ENCODE measurements around the gene LAMA3.

DNA sequence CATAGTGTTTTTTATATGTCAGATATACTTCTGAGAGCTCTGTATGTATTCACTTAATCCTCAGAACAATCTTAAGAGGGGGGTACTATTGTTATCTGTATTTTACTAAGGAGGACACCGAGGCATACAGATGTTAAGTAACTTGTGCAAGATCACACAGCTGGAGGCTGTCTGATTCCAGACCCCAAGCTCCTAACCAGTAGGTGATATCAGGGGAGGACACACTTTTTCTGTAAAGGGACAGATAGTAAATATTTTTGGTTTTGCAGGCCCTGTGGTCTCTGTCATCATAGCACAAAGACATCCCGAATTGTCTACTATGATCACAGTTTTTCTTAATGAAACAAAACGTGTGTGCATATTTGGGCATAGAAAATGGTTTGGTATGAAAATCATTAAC, 143.7 kb downstream of the LAMA3 start:
- TF ChIP-seq POLR2A (IDR thresholded peaks at IDR 0.05) = no peak
- TF ChIP-seq, protein P1, sequence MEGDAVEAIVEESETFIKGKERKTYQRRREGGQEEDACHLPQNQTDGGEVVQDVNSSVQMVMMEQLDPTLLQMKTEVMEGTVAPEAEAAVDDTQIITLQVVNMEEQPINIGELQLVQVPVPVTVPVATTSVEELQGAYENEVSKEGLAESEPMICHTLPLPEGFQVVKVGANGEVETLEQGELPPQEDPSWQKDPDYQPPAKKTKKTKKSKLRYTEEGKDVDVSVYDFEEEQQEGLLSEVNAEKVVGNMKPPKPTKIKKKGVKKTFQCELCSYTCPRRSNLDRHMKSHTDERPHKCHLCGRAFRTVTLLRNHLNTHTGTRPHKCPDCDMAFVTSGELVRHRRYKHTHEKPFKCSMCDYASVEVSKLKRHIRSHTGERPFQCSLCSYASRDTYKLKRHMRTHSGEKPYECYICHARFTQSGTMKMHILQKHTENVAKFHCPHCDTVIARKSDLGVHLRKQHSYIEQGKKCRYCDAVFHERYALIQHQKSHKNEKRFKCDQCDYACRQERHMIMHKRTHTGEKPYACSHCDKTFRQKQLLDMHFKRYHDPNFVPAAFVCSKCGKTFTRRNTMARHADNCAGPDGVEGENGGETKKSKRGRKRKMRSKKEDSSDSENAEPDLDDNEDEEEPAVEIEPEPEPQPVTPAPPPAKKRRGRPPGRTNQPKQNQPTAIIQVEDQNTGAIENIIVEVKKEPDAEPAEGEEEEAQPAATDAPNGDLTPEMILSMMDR (IDR thresholded peaks at IDR 0.05 in 8 of 11, conservative IDR thresholded peaks at IDR 0.05 in 3 of 11) = no peak
- no peak for TF ChIP-seq POLR2AphosphoS5 (IDR thresholded peaks at IDR 0.05)

Data from spleen (tissue), 7 donors.